NCI-H1930 (cell line): ENCODE results near the gene BTBD18.

Experiments used
- DNase-seq, 2 experiments: peaks; one replicate each; lab custom pipeline; 2025; lab: John Stamatoyannopoulos, UW

The BTBD18 gene

DNA sequence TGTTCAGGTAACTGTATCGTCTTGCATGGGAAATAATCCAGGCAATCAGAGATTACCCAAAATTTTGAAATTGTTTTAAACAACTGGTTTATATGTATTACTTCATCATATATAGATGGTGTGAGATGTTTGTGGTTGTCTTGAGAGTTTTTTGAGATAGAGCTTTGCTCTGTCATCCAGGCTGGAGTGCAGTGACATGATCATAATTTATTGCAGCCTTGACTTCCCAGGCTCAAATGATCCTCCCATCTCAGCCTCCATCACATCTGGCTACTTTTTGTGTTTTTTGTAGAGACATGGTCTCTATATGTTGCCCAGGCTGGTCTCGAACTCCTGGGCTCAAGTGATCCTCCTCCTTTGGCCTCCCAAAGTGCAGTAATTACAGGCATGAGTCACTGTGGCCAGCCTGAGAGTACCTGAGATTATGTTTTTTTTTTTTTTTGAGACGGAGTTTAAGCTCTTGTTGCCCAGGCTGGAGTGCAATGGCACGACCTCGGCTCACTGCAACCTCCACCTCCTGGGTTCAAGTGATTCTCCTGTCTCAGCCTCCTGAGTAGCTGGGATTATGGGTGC is 21.5 kb upstream of the BTBD18 start:
- no peak for DNase-seq

- DNase-seq, result no peak
These were observed 20.9 kb upstream of the BTBD18 start for GRCh38 chr11:57772562-57772961.

GRCh38 chr11:57771365-57771764 is 19.7 kb upstream of the BTBD18 start:
- no peak for DNase-seq

- no peak for DNase-seq
These were observed 19.2 kb upstream of the BTBD18 start for GRCh38 chr11:57770793-57771192.

GRCh38 chr11:57764972-57765371 is 13.4 kb upstream of the BTBD18 start:
- DNase-seq, result no peak

DNA sequence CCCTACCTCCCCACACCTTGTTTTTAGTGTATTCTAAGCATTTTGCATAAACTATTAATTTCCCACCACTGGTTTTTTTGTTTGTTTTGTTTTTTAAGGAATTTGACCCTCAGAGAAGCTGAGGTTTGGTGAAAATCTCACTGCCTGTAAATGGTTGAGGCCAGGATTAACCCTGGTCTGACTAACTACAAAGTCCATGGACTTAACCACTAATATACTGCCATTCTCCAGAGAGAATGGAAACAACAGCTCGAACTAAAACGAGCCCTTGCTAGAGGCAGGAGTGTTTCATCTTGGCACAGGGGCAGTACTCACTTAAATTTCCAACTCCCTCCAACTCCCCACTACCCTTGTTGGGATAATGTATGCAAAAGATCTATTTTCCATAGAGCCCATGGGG is 12.9 kb upstream of the BTBD18 start:
- DNase-seq, result no peak

DNA sequence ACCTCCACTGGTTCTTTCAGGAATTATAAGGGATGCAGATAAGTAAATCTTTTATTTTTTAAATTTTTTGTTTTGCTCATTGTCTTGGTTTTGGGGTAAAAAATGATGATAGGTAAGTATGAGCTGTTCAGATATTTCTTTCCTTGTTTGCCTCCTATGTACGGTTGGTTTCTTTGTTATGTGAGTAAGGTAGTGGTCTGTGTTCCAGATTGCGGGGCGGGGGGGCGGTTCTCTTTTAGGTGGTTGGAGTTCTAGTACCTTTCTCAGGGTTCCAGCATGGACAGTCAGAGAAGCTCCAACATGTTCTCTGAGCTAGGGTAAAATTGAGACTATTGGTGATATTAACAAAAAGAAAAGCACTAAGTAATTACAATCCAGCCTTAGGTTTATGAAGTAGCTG is 12.4 kb upstream of the BTBD18 start:
- no peak for DNase-seq

DNA sequence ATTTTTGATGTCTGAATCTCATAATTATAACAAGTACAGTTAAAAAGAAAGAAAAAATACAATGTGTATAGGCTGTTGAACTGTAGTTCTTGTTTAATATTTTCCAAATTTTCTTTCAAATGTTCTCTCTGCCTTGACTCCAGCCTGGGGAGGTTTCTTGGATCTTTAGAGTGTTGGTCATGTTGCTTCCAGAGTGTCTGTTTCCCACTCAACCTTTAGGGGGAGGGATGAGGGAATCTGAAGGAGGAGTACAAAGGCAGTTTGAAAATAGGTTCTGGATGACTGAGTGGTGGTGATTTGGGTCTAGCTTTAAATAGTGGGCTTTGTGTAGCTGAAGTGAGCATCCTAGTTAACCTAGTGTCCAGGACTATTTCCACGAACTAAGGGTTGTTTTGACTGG is 11.9 kb upstream of the BTBD18 start:
- no peak for DNase-seq

GRCh38 chr11:57762235-57762861 is 10.7 kb upstream of the BTBD18 start:
- no peak for DNase-seq

DNA sequence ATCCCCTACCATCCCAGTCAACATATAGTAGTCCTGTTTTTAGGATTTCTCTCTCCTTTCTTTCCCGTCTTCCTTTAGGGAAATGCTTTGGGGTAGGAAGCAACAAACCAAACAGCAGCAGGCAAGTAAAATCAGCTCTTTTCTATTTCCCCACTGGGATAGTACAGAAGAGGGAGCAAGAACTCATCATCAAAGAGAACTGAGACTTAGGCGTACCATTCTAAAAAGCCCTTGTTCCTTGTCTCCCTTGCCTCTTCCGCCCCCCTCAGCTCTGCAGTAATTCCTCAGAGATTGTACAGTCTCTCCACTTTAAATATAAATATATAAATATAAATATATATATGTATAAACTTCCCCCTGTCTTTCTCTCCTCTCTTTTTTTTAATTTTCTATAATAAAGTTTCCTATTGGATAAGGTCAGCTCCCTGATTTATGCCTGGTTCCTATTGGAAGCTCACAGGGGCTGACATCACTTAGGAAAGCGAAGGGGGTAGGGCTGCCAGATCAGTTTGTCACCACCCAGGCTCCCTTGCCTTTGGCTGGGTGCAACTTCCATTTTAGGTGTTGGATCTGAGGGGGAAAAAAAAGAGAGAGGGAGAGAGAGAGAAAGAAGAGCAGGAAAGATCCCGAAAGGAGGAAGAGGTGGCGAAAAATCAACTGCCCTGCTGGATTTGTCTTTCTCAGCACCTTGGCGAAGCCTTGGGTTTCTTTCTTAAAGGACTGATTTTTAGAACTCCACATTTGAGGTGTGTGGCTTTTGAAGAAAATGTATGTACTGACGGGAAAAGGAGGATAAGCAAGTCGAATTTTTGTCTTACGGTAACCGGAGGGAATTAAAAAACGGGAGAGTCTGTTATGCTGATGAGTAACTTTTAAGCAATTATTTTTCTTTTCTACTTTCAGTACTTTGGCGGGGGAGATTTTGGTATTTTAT is 9.9 kb upstream of the BTBD18 start, which contains the start of gene CTNND1:
Gene CTNND1 (plus strand): TSS at position 502 of the 934 bp plus-strand sequence. CDS start 29,677 bp downstream, outside the sequence.
- peak; percentile 26 to 27 for DNase-seq

GRCh38 chr11:57758174-57758573 is 6.6 kb upstream of the BTBD18 start:
- no peak for DNase-seq

DNA sequence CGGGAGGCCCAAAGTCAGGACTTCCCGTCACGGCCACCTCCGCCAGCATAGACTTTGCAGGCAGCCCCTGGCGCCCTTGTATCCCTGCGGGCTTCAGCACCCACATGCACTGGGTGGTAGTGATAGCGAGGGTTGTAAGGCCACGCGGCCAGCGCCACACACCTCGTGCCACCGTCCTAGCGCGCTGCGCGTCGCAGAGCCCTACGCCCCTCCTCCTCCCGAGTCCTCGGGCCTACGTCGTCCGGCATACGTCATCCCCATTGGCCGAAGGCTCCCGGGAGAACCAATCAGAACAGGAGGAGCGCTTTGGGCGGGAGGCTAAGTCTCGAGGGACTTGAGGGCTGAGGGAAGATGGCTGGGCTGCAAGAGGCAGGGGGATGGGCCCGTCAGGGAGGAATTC is 1.3 kb upstream of the BTBD18 start:
- no peak for DNase-seq

DNA sequence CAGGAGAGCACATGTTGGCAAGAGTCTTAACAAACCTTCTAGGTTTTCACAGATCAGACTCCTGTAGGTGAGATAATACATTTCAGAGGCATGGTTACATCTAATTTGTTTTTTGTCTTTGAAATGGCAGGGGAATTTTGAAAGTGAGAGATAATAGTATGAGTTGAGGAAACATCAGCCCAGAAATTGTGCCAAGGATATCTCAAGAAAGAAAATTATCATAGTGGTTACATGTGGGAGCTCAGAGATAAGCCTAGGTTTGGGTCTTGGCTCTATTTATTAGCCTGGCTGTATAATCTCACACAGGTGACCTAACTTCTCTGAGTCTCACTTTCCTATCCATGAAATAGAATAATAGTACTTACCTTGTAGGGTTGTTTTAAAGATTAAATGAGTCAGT is 443 bp downstream of the BTBD18 start:
- DNase-seq, result no peak

DNA sequence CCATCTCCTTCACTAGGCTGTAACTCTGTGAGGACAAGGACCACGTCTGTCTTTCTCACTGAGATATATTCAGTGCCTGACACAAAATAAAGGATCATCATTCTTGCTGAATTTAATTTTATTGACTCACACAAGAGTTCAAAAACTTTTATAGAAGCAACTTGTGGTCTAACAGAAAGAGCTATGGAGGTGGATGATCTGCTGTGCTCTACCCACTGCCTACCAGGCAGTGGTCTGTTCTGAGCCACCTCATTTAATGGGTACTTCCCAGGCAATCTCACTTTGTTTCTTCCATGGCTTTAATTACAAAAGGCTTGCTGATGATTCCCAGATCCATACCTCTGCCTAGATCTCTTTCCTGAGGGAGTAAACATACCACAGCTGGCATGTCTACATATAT is 4.7 kb downstream of the BTBD18 start:
- DNase-seq, result no peak

DNA sequence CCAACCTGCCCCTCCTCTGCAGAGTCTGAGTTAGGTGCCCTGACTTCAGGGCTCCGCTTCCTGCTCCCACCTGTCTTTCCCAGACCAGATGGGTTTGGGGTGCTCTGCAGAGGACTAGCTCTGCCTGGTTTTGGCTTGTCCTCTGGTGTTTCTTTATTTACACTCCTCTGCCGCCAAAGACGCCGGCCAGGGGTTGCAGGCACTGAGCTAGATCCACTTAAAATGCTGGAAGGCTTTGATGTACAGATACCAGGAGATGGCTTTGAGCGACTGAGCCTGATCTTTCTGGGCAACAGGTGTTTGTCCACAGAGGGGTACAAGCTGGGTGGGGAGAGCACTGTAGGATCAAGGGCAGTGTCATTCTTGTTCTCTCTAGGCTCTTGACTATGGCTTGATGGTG is 6.4 kb downstream of the BTBD18 start:
- DNase-seq, result no peak

GRCh38 chr11:57744357-57744756 is 7.3 kb downstream of the BTBD18 start:
- no peak for DNase-seq

GRCh38 chr11:57742087-57742452 is 9.5 kb downstream of the BTBD18 start:
- DNase-seq, result no peak

- DNase-seq, result peak; percentile 95 to 98
These were observed 10.2 kb downstream of the BTBD18 start, which contains the start of gene SELENOH for GRCh38 chr11:57741132-57742086. Gene SELENOH, plus strand, starts transcription at chr11:57741491. Its CDS starts 105 bp downstream, at chr11:57741596.

DNA sequence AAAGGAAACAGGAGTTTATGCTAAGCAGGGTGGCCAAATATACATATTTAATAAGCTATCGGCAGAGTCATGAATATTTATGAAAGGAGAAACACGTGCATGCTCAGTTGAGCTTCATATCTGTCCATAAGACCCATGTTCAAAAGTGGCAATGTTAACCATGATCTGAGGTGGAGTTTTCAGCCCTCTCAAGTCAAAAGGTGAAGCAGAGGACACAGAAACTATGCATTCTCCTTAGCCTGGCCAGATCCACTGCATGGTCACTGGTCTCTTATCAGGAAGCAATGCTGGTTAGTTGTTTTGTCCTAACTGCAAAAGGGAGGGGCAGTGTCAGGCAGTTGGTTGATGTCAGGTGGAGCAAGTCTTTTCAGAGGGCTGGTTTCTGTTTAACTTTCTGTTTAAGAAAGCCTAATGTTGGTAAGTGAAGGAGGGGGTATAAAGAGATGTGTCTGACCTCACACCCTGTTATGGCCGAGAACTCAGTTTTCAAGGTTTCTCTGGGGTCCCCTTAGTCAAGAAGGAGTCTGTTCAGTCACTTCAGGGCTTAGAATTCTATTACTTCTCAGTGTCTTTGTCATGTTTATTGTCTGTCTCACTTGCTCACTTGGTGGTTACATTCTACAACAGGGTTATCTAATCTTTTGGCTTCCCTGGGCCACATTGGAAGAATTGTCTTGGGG is 15.9 kb downstream of the BTBD18 start:
- DNase-seq, result no peak

GRCh38 chr11:57732661-57733060 is 19.0 kb downstream of the BTBD18 start:
- no peak for DNase-seq

GRCh38 chr11:57729479-57729878 is 22.1 kb downstream of the BTBD18 start:
- DNase-seq, result no peak
